Measurements from ENCODE around the gene RRAS.

Gene RRAS

DNA sequence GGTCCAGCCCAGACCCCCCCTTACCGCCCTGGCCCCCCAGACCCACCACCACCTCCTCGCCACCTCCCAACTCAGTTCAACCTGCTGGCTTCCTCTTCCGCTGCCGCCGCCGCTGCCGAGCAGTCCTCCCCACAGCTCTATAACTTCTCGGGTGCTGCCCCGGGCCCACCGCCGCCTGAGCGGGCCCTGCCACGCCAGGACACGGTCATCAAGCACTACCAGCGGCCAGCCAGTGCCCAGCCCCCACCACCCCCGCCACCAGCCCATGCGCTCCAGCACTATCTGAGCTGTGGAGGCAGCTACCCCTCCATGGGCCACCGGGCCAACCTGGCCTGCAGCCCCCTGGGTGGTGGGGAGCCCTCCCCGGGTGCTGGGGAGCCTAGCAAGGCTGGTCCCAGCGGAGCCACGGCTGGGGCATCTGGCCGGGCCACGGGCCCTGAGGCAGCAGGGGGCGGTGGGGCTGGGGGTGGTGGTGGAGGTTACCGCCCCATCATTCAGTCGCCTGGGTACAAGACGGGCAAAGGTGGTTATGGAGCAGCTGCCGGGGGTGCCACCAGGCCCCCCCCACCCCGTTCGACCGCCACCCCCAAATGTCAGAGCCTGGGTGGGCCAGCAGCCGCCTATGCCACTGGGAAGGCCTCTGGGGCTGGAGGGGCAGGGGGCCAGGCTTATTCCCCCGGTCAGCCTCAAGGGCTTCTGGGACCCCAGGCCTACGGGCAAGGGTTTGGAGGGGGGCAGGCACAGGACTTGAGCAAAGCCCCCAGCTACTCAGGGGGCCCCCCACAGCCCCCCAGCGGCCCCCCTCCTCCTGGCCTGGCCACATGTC, 44.7 kb downstream of the RRAS start:
- DNase-seq (ENCODE audit: low spot score) = no peak

DNA sequence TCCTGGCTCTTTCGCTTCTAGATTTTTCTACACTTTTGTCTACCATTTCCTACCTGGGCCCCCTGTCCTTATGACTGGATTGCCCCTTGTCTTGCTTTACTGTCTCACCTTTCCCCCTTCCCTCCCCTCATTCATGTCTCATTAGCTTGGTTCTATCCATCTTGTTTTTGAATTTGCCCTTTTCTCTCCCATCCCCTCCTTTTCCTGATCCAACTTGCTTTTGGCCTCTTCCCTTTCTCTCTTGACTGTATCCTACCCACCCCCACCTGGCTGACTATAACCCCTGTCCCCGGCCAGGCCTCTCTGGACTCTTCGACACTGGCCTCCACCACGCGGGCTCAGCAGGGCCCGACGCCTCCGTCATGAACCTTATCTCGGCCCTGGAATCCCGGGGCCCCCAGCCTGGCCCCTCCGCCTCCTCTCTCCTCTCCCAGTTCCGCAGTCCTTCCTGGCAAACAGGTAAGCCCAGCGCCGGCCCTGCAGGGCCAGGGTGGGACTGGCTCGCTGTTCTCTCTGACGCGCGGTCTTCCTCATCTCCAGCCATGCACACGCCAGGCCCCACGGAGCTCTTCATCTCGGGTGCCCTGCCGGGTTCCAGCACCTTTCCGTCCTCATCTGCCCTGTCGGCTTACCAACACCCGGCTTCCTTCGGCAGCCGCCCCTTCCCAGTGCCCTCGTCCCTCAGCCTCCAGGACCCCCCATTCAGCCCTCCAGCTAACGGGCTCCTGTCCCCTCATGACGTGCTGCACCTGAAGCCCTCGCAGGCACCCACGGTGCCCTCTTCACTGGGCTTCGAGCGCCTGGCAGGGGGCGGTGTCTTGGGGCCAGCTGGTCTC, 45.6 kb downstream of the RRAS start:
- DNase-seq (ENCODE audit: low spot score) = no peak

DNA sequence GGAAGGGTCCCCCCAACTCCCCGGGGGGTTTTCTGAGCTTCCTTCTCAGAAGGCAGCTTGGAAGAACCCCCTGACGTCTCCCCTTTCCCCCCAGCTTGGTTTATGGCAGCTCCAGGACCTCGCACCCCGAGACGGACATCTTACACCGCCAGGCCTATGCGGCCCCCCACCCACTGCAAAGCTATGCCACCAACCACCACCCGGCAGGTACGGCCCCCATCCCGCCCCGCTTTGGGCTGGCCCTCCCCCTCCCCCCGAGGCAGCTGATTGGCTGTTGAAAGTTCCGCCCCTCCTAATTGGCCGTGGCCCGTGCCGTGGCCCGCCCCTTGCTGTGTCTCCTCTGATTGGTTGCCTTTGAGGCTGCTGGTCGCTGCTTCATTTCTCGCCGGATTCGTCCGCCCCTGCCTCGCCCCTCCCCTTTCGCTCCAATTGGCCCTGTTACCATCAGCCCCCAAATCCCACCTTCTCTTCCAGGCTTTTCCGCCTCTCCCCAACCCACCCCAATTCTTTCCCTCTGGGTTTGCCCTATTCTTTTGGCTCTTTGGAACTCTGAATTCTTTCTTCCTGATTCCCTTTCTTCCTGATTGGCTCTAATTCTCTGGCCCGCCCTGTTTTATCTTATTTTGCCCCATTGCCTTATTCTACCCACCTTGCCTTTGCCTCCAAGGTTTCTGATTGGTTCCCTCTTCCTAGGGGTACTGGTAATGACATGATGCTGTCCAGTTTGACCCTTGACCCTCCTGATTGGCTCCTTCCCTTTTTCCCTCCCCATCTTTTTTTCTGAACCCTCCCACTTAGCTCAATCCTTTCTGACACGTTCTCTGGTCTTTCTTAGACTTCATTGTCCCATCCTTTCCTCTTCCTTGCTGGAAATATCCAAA, 46.5 kb downstream of the RRAS start:
- peak; percentile 93 for DNase-seq (ENCODE audit: low spot score)

- DNase-seq (ENCODE audit: low spot score) = peak; percentile 12
These were observed 47.3 kb downstream of the RRAS start for GRCh38 chr19:49592486-49593232.

GRCh38 chr19:49591731-49592485, 48.0 kb downstream of the RRAS start:
- peak; percentile 40 for DNase-seq (ENCODE audit: low spot score)

DNA sequence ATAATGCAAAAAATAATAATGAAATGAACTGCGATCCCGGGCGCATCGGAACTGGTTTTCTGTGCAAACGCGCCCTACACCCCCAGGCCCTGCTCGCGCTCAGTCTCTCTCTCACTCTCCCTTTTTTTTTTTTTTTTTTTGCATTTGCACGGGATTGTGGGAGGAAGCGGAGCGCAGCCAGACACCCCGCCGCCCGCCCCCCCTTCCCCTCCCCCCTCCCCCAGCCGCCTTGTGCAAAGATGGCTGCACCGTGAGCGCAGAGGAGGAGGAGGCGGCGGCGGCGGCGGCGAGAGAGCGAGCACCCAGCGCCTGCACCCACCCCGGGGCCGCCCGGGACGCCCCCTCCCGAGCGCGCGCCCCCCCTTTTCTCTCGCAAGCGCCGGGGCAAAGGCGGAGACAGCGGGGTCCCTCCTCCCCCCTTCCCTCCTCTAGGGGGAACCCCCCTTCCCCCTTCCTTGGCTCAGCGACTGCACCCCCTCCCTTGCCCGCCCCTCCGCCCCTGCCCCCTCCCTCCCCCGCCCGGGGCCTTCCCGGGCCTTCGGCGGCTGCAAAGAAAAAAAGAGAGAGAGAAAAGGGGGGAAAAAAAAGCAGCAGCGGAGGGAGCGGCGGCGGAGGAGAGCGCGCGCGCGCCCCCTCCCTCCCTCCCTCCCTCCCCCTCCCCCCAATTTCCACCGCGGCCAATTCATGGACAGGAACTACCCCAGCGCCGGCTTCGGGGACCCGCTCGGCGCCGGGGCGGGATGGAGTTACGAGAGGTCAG, 48.8 kb downstream of the RRAS start, which contains the start of gene PRR12:
TSS of gene PRR12 (plus strand) at position 212 of the 760 bp plus-strand sequence. CDS start at position 685, 473 bp downstream.
- peak; percentile 61 for DNase-seq (ENCODE audit: low spot score)

- peak; percentile 94 for DNase-seq (ENCODE audit: low spot score)
These were observed 49.6 kb downstream of the RRAS start for GRCh38 chr19:49590071-49590970.

GRCh38 chr19:49589502-49589905, 50.4 kb downstream of the RRAS start:
- no peak for DNase-seq (ENCODE audit: low spot score)

- no peak for DNase-seq (ENCODE audit: low spot score)
These were observed 51.4 kb downstream of the RRAS start for GRCh38 chr19:49588365-49589122.

DNA sequence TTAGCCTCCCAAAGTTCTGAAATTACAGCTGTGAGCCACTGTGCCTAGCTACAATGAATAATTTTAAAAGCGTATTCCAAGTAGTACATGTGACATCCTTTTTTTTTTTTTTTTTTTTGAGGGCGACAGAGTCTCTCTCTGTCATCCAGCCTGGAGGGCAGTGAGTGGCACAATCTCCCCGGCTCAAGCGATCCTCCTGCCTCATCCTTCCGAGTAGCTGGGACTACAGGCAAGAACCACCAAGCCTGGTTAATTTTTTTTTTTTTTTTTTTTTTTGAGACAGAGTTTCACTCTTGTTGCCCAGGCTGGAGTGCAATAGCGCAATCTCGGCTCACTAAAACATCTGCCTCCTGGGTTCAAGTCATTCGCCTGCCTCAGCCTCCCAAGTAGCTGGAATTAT, 52.7 kb downstream of the RRAS start:
- no peak for DNase-seq (ENCODE audit: low spot score)

Measured in hematopoietic multipotent progenitor cell treated with erythropoietin and hydrocortisone succinate and interleukin-3 and kit ligand, for 15 days (in vitro differentiated cells).